K562 (cell line): ENCODE data around the gene CD99L2. TPM values are rescaled to one million over a fixed set of nuclear protein-coding genes. Genes with fewer than 3 reads are reported as not detected.
A peak's percentile ranks its signal among the peaks of the same experiment; 100 is the strongest.

Source experiments
- ATAC-seq: fragments of 200-7000 bp; cut with Tn5 transposase; 3 replicates; pipeline ENCODE4 v1.9.1; 2020; ENCODE audit warnings: moderate library complexity
- BruUV-seq: library from RNA; stranded (reverse); fragments of 400-500 nt; replicated peaks from 2 replicates; lab custom pipeline; 2021; lab: Mats Ljungman, UMichigan
- CTCF ChIA-PET: fragments of 300-600 bp; formaldehyde crosslinking; extraction: SDS; loops from one replicate; lab custom pipeline; 2021; ENCODE audit warnings: low intra/inter-chr PET ratio; lab: Yijun Ruan, JAX
- POLR2A ChIA-PET: fragments of 300-600, 350-650 bp; sonication (Branson Sonifier 250); formaldehyde crosslinking; extraction: SDS; loops from one replicate; lab custom pipeline; 2021; ENCODE audit warnings: antibody characterized with exemption, inconsistent platforms; lab: Yijun Ruan, JAX
- DNase-seq, 4 experiments: peaks; one replicate each; pipeline versions ENCODE4 v3.0.0 to v3.0.0-alpha.2; 2011 to 2018; ENCODE audit warnings: low spot score in 3 of 4, mixed read lengths in 3 of 4; ENCODE audit errors: extremely low read depth in 1 of 4
- FAIRE-seq: peaks from 2 replicates; lab custom pipeline; 2011; peaks lifted over from hg19 to GRCh38; lab: Jason Lieb, UNC
- H2AFZ ChIP-seq: 2 replicates; pipeline ENCODE4 v1.6.0; 2011; ENCODE audit warnings: low read depth, low read length, control low read depth, inconsistent platforms
- H3K27ac ChIP-seq: fragments of 200-600 bp; 3 replicates; pipeline ENCODE4 v1.8.0; 2011; ENCODE audit warnings: low read depth, mild to moderate bottlenecking, control low read depth, inconsistent platforms, low read length, moderate library complexity, mixed read lengths; ENCODE audit errors: extremely low read depth
- H3K27me3 ChIP-seq, 2 experiments: fragments of 300-600 bp in 1 of 2; 2 replicates in 1 of 2; 3 replicates in 1 of 2; pipeline versions ENCODE4 v1.6.0 to v1.8.0; 2011; ENCODE audit warnings: inconsistent platforms in 2 of 2, low read length in 2 of 2, mild to moderate bottlenecking in 1 of 2, mixed read lengths in 1 of 2, moderate library complexity in 1 of 2; ENCODE audit not compliant: control insufficient read depth in 2 of 2, insufficient read depth in 2 of 2
- H3K36me3 ChIP-seq: fragments of 300-600 bp; 3 replicates; pipeline ENCODE4 v1.8.0; 2011; ENCODE audit warnings: mild to moderate bottlenecking, low read length, inconsistent platforms; ENCODE audit not compliant: control insufficient read depth, insufficient read depth
- H3K4me1 ChIP-seq, 2 experiments: fragments of 200-600 bp in 1 of 2; replicated peaks in 1 of 2; 2 replicates in 1 of 2; 3 replicates in 1 of 2; pipeline versions ENCODE4 v1.5.1 to v1.8.0; 2011; ENCODE audit warnings: inconsistent platforms in 2 of 2, low read length in 2 of 2, mild to moderate bottlenecking in 1 of 2, mixed read lengths in 1 of 2, moderate library complexity in 1 of 2; ENCODE audit not compliant: control insufficient read depth in 2 of 2, insufficient read depth in 2 of 2
- H3K4me2 ChIP-seq: 2 replicates; pipeline ENCODE4 v1.6.1; 2011; ENCODE audit warnings: low read length, control low read depth, inconsistent platforms, mixed read lengths; ENCODE audit not compliant: insufficient read depth
- H3K4me3 ChIP-seq: fragments of 200-600 bp; sonication (generic), shearing (Covaris generic); 2 replicates; pipeline ENCODE4 v1.5.1; 2016; ENCODE audit warnings: control low read depth, inconsistent platforms
- H3K79me2 ChIP-seq: fragments of 200-600 bp; 3 replicates; pipeline ENCODE4 v1.8.0; 2011; ENCODE audit warnings: low read length, inconsistent platforms; ENCODE audit not compliant: control insufficient read depth, insufficient read depth
- H3K9ac ChIP-seq, 2 experiments: 2 replicates each; pipeline versions ENCODE4 v1.6.0 to v1.6.1; 2011; ENCODE audit warnings: low read depth in 2 of 2, low read length in 2 of 2, control low read depth in 1 of 2, inconsistent platforms in 1 of 2, mild to moderate bottlenecking in 1 of 2, mixed read lengths in 1 of 2; ENCODE audit not compliant: insufficient read depth in 1 of 2
- H3K9me1 ChIP-seq: one replicate; pipeline ENCODE4 v1.6.0; 2011; ENCODE audit warnings: inconsistent platforms, mild to moderate bottlenecking, low read length, moderate library complexity; ENCODE audit not compliant: control insufficient read depth, insufficient read depth
- H3K9me3 ChIP-seq: replicated peaks from 2 replicates; pipeline ENCODE4 v1.5.1; 2011; ENCODE audit warnings: low read depth, low read length, inconsistent platforms; ENCODE audit not compliant: control insufficient read depth, insufficient read depth
- H4K20me1 ChIP-seq: replicated peaks from 2 replicates; pipeline ENCODE4 v1.6.1; 2011; ENCODE audit warnings: low read length, inconsistent platforms, mixed read lengths; ENCODE audit not compliant: control insufficient read depth, insufficient read depth
- BCOR ChIP-seq: fragments of 450-650 bp; IDR thresholded peaks from 2 replicates; pipeline ENCODE4 v1.6.1; 2016
- DMBX1 ChIP-seq: fragments of 250-450 bp; sonication (Bioruptor Pico); IDR thresholded peaks from 2 replicates; pipeline ENCODE4 v1.8.0; 2022; ENCODE audit warnings: inconsistent platforms, mild to moderate bottlenecking, moderate library complexity, borderline replicate concordance
- EP400 ChIP-seq: fragments of 450-650 bp; IDR thresholded peaks from 2 replicates; pipeline ENCODE4 v1.6.1; 2017; ENCODE audit warnings: antibody characterized with exemption, mild to moderate bottlenecking, moderate library complexity
- KDM1A ChIP-seq, 2 experiments: fragments of 450-650 bp; IDR thresholded peaks; 2 replicates each; pipeline ENCODE4 v1.6.1; 2016; ENCODE audit warnings: mild to moderate bottlenecking in 2 of 2
- RBM25 ChIP-seq: fragments of 200-400 bp; formaldehyde crosslinking; IDR thresholded peaks from 2 replicates; pipeline ENCODE4 v1.6.1; 2018; ENCODE audit warnings: low read length, low read depth, moderate library complexity; ENCODE audit not compliant: severe bottlenecking
- RREB1 ChIP-seq: fragments of 250-450 bp; sonication (Bioruptor Pico); IDR thresholded peaks from 2 replicates; pipeline ENCODE4 v1.4.0; 2020
- TBP ChIP-seq: optimal IDR thresholded peaks from 2 replicates; pipeline ENCODE3; 2011; ENCODE audit warnings: low read depth, low read length, improper control_type of control experiment
- TSHZ1 ChIP-seq: fragments of 250-450 bp; sonication (Bioruptor Pico); IDR thresholded peaks from 2 replicates; pipeline ENCODE4 v1.4.0; 2020; ENCODE audit warnings: mild to moderate bottlenecking, moderate library complexity
- ZFP36 ChIP-seq: fragments of 150-350 bp; IDR thresholded peaks from 2 replicates; pipeline ENCODE4 v1.6.1; 2018; ENCODE audit warnings: low read length, low read depth; ENCODE audit not compliant: partially characterized antibody
- WGBS: fragments of 100-300 bp; shearing (Covaris generic); methylation state at CpG from one replicate; pipeline ENCODE4 v1.1.6; 2016; ENCODE audit warnings: low coverage, mixed read lengths; ENCODE audit not compliant: insufficient coverage; ENCODE audit errors: missing lambda C conversion rate; 5-methylcytosine and 5-hydroxymethylcytosine counted together
- in situ Hi-C: fragments of 300-500 bp; cut with MboI; formaldehyde crosslinking; loops from 4 replicates; pipeline ENCODE4 v1.15.0; 2018; ENCODE audit warnings: inconsistent platforms, mixed read lengths
- intact Hi-C: fragments of 100-400 bp; cut with micrococcal nuclease; formaldehyde crosslinking; loops from 2 replicates; pipeline ENCODE4 v1.14.2; 2022
- polyA plus RNA-seq, 8 experiments: library from polyadenylated mRNA; depleted of rRNA in 4 of 8; stranded (reverse) in 5 of 8; unstranded in 3 of 8; fragments of >200 nt; fragmentation: Nextera tagmentation in 2 of 8; fragmentation: Illumina TruSeq in 1 of 8; extraction: Ambion mirVana in 2 of 8; extraction: Trizol in 1 of 8; gene quantifications; 2 replicates each; pipeline versions ENCODE4 v1.2.1 to v1.2.3, GENCODE V29; 2011 to 2014; ENCODE audit warnings: inconsistent platforms in 1 of 8, missing spikeins in 1 of 8
- total RNA-seq, 7 experiments: library from RNA; depleted of rRNA in 6 of 7; stranded (reverse); fragments of >200 nt in 6 of 7; fragmentation: Illumina TruSeq in 2 of 7; extraction: Trizol in 2 of 7; gene quantifications; 2 replicates each; pipeline versions ENCODE4 v1.2.1 to v1.2.3, GENCODE V29; 2011 to 2021; ENCODE audit warnings: low replicate concordance in 1 of 7

CD99L2 gene
- total and polyA plus RNA-seq, 9 of the 15 experiments (the other 6 are each of a cell fraction or from before 2014, with no cell fraction given) = 0.76 to 19.0 (median 11.9) TPM

- H3K36me3 ChIP-seq = no peaks in the 10 kb centered on the region
- DNase-seq = no peak
- no peak overlapping the region for H3K9ac ChIP-seq
- H4K20me1 ChIP-seq = no peaks in the 10 kb centered on the region
- no peak overlapping the region for H3K27ac ChIP-seq
- no TSS peak for BruUV-seq
- no peaks in the 10 kb centered on the region for H3K9me1 ChIP-seq
- H2AFZ ChIP-seq = no peak overlapping the region
- H3K27me3 ChIP-seq = no peaks in the 10 kb centered on the region
- no peak for ATAC-seq
- peaks cover 21% of the 10 kb centered on the region for H3K79me2 ChIP-seq
- TF ChIP-seq KDM1A (IDR thresholded peaks at IDR 0.05) = 0 out of 4 replicates have a peak, but pooled peaks have one; percentile 16 to 45
- no peak for TF ChIP-seq TBP
- TF ChIP-seq EP400 = no peak
- no peak for TF ChIP-seq DMBX1 (CRISPR knock-in tag)
- peak; percentile 59 for TF ChIP-seq ZFP36
- no peak for TF ChIP-seq RREB1 (CRISPR knock-in tag)
- TF ChIP-seq BCOR = peak; percentile 81
- no peak for TF ChIP-seq TSHZ1 (CRISPR knock-in tag)
- peak; percentile 79 for TF ChIP-seq RBM25
- peaks cover 10 to 15% of the 10 kb centered on the region in 2 experiments for H3K4me1 ChIP-seq
- CTCF ChIA-PET = no interaction called here
- no peak overlapping the region for H3K4me3 ChIP-seq
- no peaks in the 10 kb centered on the region for H3K9me3 ChIP-seq
- FAIRE-seq = no peak
- intact Hi-C loops = loop anchor here (5.0 kb wide), 1 partner anchor 86 kb away; the partner anchor contains the start of gene HMGB3
- H3K4me2 ChIP-seq = no peak overlapping the region
- in situ Hi-C loops = no loop called here
- 92% methylated on average over 5 of the region's 6 CpGs for WGBS
- POLR2A ChIA-PET = interaction anchor here (0.7 kb wide), 1 partner anchor 8 kb away, joined by 3 read pairs; no protein-coding TSS in a partner anchor
Observed at GRCh38 chrX:150896632-150897031, 1.8 kb downstream of the CD99L2 start.
